ENCODE data around the gene PIR.

DNA sequence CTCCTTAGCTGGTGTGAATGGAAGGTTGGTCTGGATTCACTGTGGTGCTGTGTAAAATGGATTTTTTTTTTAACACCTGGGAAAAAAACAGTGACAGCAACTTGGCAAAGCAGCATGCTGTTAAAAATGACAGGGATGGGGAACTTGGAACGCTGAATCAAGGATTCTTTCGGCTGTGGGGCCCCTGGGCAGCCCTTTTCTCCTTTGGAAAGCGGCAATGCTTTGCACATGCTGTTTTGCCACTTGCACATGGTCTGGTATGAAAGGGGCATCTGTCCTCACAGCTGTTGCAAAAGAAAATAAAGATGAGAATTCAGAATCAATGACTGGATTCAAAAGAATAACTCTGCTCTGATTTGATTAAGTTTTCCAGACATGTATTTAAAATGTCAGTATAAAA is 147.2 kb downstream of the PIR start:
- TF ChIP-seq CTCF (conservative IDR thresholded peaks at IDR 0.05; ENCODE audit: low read depth, low read length) (no peak), EZH2 (IDR thresholded peaks at IDR 0.05; ENCODE audit: borderline replicate concordance, low read depth, low read length, poor library complexity, severe bottlenecking) (no peak)

All from A673 (cell line).